HCT116 (cell line): ENCODE data around the gene XKR8. TPM values are rescaled to one million over a fixed set of nuclear protein-coding genes. Genes with fewer than 3 reads are reported as not detected.

Experiments
- ATAC-seq: fragments of 200-7000 bp; cut with Tn5 transposase; 2 replicates; pipeline ENCODE4 v1.9.1; 2020; ENCODE audit warnings: mild to moderate bottlenecking, moderate library complexity
- BruUV-seq: library from RNA; stranded (reverse); fragments of 400-500 nt; replicated peaks from 2 replicates; lab custom pipeline; 2021; lab: Mats Ljungman, UMichigan
- CTCF ChIA-PET: fragments of 300-600 bp; sonication (Branson Sonifier 250); formaldehyde crosslinking; loops from one replicate; lab custom pipeline; 2021; ENCODE audit warnings: antibody characterized with exemption; lab: Charles Lee
- POLR2A ChIA-PET: fragments of 300-600, 350-600 bp; sonication (Branson Sonifier 250); formaldehyde crosslinking; loops from one replicate; lab custom pipeline; 2021; ENCODE audit warnings: antibody characterized with exemption; lab: Charles Lee
- RAD21 ChIA-PET, 2 experiments: fragments of 300-600 bp; sonication (Branson Sonifier 250); formaldehyde crosslinking; loops; one replicate each; lab custom pipeline; 2023; ENCODE audit warnings: low total read pairs in 2 of 2; ENCODE audit not compliant: uncharacterized antibody in 2 of 2, unreplicated experiment in 2 of 2, low non-redundant PET in 1 of 2; lab: Charles Lee
- DNase-seq: peaks from one replicate; pipeline ENCODE4 v3.0.0-alpha.2; 2010; ENCODE audit warnings: low read depth, low spot score
- H2AFZ ChIP-seq: fragments of 200-600 bp; shearing (Covaris generic), sonication (generic); 2 replicates; pipeline ENCODE4 v1.6.1; 2017; ENCODE audit warnings: low read depth, mixed run types, mixed read lengths, antibody characterized with exemption, low read length; ENCODE audit not compliant: poor library complexity, severe bottlenecking
- H3K27ac ChIP-seq: 2 replicates; pipeline ENCODE4 v1.5.1; 2012; ENCODE audit warnings: low read depth, low read length
- H3K27me3 ChIP-seq: fragments of 200-600 bp; sonication (generic); 2 replicates; pipeline ENCODE4 v1.6.1; 2016; ENCODE audit warnings: mixed run types, low read length, mixed read lengths; ENCODE audit not compliant: insufficient read depth
- H3K36me3 ChIP-seq, 2 experiments: fragments of 200-500 bp in 1 of 2; fragments of 200-600 bp in 1 of 2; sonication (Bioruptor generic) in 1 of 2; sonication (generic) in 1 of 2; 2 replicates each; pipeline versions ENCODE4 v1.5.1 to v1.6.1; 2014 to 2016; ENCODE audit warnings: low read length in 2 of 2, inconsistent platforms in 1 of 2, mixed read lengths in 1 of 2, mixed run types in 1 of 2; ENCODE audit not compliant: insufficient read depth in 2 of 2, control insufficient read depth in 1 of 2
- H3K4me1 ChIP-seq, 2 experiments: fragments of 200-600 bp in 1 of 2; sonication (generic) in 1 of 2; 2 replicates each; pipeline versions ENCODE4 v1.5.1 to v1.6.1; 2012 to 2017; ENCODE audit warnings: low read length in 2 of 2, inconsistent platforms in 1 of 2, mild to moderate bottlenecking in 1 of 2, mixed read lengths in 1 of 2, mixed run types in 1 of 2, moderate library complexity in 1 of 2; ENCODE audit not compliant: insufficient read depth in 2 of 2, control insufficient read depth in 1 of 2
- H3K4me2 ChIP-seq: fragments of 200-600 bp; sonication (generic); 2 replicates; pipeline ENCODE4 v1.6.1; 2017; ENCODE audit warnings: mixed run types, low read length, mixed read lengths
- H3K4me3 ChIP-seq, 2 experiments: fragments of 200-600 bp in 1 of 2; sonication (generic) in 1 of 2; replicated peaks in 1 of 2; 2 replicates each; pipeline ENCODE4 v1.5.1; 2011 to 2016; ENCODE audit warnings: low read length in 2 of 2, control low read depth in 1 of 2, low read depth in 1 of 2, mild to moderate bottlenecking in 1 of 2, mixed read lengths in 1 of 2, mixed run types in 1 of 2
- H3K79me2 ChIP-seq: fragments of 200-600 bp; sonication (generic); 2 replicates; pipeline ENCODE4 v1.6.1; 2017; ENCODE audit warnings: mild to moderate bottlenecking, mixed run types, low read length, moderate library complexity, mixed read lengths; ENCODE audit not compliant: insufficient read depth
- H3K9ac ChIP-seq: fragments of 200-600 bp; sonication (generic); 2 replicates; pipeline ENCODE4 v1.6.1; 2016; ENCODE audit warnings: low read length, mixed read lengths
- H3K9me2 ChIP-seq: fragments of 200-600 bp; sonication (generic), shearing (Covaris generic); 2 replicates; pipeline ENCODE4 v1.6.1; 2017; ENCODE audit warnings: mixed run types, mild to moderate bottlenecking, moderate library complexity; ENCODE audit not compliant: insufficient read depth
- H3K9me3 ChIP-seq, 2 experiments: fragments of 200-500 bp in 1 of 2; fragments of 200-600 bp in 1 of 2; sonication (Bioruptor generic) in 1 of 2; sonication (generic) in 1 of 2; 2 replicates each; pipeline ENCODE4 v1.6.1; 2014 to 2017; ENCODE audit warnings: low read length in 2 of 2, mixed read lengths in 2 of 2, inconsistent platforms in 1 of 2, low read depth in 1 of 2, mild to moderate bottlenecking in 1 of 2, mixed run types in 1 of 2, moderate library complexity in 1 of 2; ENCODE audit not compliant: control insufficient read depth in 1 of 2, insufficient read depth in 1 of 2
- H4K20me1 ChIP-seq: fragments of 200-600 bp; sonication (generic), shearing (Covaris generic); 2 replicates; pipeline ENCODE4 v1.6.1; 2017; ENCODE audit warnings: mixed run types, mild to moderate bottlenecking, moderate library complexity; ENCODE audit not compliant: insufficient read depth
- ATF3 ChIP-seq: IDR thresholded peaks from 2 replicates; pipeline ENCODE4 v1.6.1; 2012
- CBX3 ChIP-seq: IDR thresholded peaks from 2 replicates; pipeline ENCODE4 v1.6.1; 2012; ENCODE audit warnings: low read depth
- CEBPB ChIP-seq: IDR thresholded peaks from 2 replicates; pipeline ENCODE4 v1.6.1; 2012; ENCODE audit warnings: low read depth
- CTCF ChIP-seq, 3 experiments: fragments of 200-600 bp in 1 of 3; sonication (generic) in 1 of 3; IDR thresholded peaks in 2 of 3; conservative IDR thresholded peaks in 1 of 3; 2 replicates each; pipeline ENCODE4 v1.5.1; 2012 to 2017; ENCODE audit warnings: low read depth in 2 of 3, low read length in 2 of 3, antibody characterized with exemption in 1 of 3, borderline replicate concordance in 1 of 3, control low read depth in 1 of 3, mild to moderate bottlenecking in 1 of 3, mixed read lengths in 1 of 3, mixed run types in 1 of 3, moderate library complexity in 1 of 3; ENCODE audit not compliant: insufficient read depth in 1 of 3
- ELF1 ChIP-seq: IDR thresholded peaks from 2 replicates; pipeline ENCODE4 v1.6.1; 2012; ENCODE audit warnings: low read depth, borderline replicate concordance
- EZH2 ChIP-seq: fragments of 200-600 bp; sonication (generic); IDR thresholded peaks from 2 replicates; pipeline ENCODE4 v1.6.1; 2017; ENCODE audit warnings: antibody characterized with exemption, mixed run types
- EZH2phosphoT487 ChIP-seq: fragments of 200-600 bp; IDR thresholded peaks from 2 replicates; pipeline ENCODE4 v1.6.1; 2018; ENCODE audit warnings: antibody characterized with exemption, borderline replicate concordance
- FOSL1 ChIP-seq: IDR thresholded peaks from 2 replicates; pipeline ENCODE4 v1.6.1; 2012; ENCODE audit warnings: low read depth
- MAX ChIP-seq: IDR thresholded peaks from 2 replicates; pipeline ENCODE4 v1.6.1; 2012
- POLR2AphosphoS5 ChIP-seq: IDR thresholded peaks from 2 replicates; pipeline ENCODE4 v1.6.1; 2011; ENCODE audit warnings: mild to moderate bottlenecking, low read depth, low read length, moderate library complexity
- RAD21 ChIP-seq: IDR thresholded peaks from 2 replicates; pipeline ENCODE4 v1.6.1; 2012; ENCODE audit warnings: low read depth, mild to moderate bottlenecking
- REST ChIP-seq: IDR thresholded peaks from 2 replicates; pipeline ENCODE4 v1.6.1; 2012; ENCODE audit warnings: low read depth
- SIN3A ChIP-seq: IDR thresholded peaks from 2 replicates; pipeline ENCODE4 v1.6.1; 2012; ENCODE audit warnings: low read depth
- TCF7L2 ChIP-seq: IDR thresholded peaks from 2 replicates; pipeline ENCODE4 v1.7.0; 2011; ENCODE audit warnings: borderline replicate concordance, inconsistent platforms; ENCODE audit not compliant: insufficient read depth, insufficient read length; ENCODE audit errors: extremely low read depth
- YY1 ChIP-seq: IDR thresholded peaks from 2 replicates; pipeline ENCODE4 v1.6.1; 2011; ENCODE audit warnings: low read length, low read depth, moderate library complexity, mild to moderate bottlenecking; ENCODE audit not compliant: insufficient replicate concordance; ENCODE audit errors: extremely low read depth
- ZBTB33 ChIP-seq: IDR thresholded peaks from 2 replicates; pipeline ENCODE4 v1.6.1; 2011; ENCODE audit warnings: mild to moderate bottlenecking, low read length, moderate library complexity; ENCODE audit not compliant: insufficient replicate concordance; ENCODE audit errors: extremely low read depth
- ZFX ChIP-seq: fragments of 450-650 bp; IDR thresholded peaks from 2 replicates; pipeline ENCODE4 v1.6.1; 2017
- ZNF274 ChIP-seq: fragments of 200-500 bp; sonication (Bioruptor generic); IDR thresholded peaks from 2 replicates; pipeline ENCODE4 v1.6.1; 2014; ENCODE audit warnings: mild to moderate bottlenecking, low read depth, low read length, inconsistent platforms
- intact Hi-C: fragments of 100-400 bp; cut with micrococcal nuclease; formaldehyde crosslinking; loops from 2 replicates; pipeline ENCODE4 v1.10.0; 2022
- total RNA-seq: library from RNA; stranded (reverse); gene quantifications from one replicate; pipeline ENCODE4 v1.2.1, GENCODE V29; 2021; ENCODE audit not compliant: unreplicated experiment

XKR8 gene
- total RNA-seq, 1 experiment from 2014 or later = 11.0 TPM

GRCh38 chr1:27937524-27937836 is 22.3 kb upstream of the XKR8 start:
- Histone ChIP-seq H3K9me2 (no peaks in the 10 kb centered on the region), H3K27ac (no peak overlapping the region), H4K20me1 (no peaks in the 10 kb centered on the region), H3K79me2 (no peaks in the 10 kb centered on the region), H3K36me3 (no peaks in the 10 kb centered on the region), H3K4me1 (peaks cover 7 to 23% of the 10 kb centered on the region in 2 experiments; a peak in 3 of 4 replicates), H3K4me3 (no peak overlapping the region), H3K4me2 (no peak overlapping the region), H3K9me3 (no peaks in the 10 kb centered on the region), H2AFZ (no peak overlapping the region), H3K27me3 (no peaks in the 10 kb centered on the region), H3K9ac (no peak overlapping the region)
- TF ChIP-seq CTCF (IDR thresholded peaks at IDR 0.05 in 2 of 3, conservative IDR thresholded peaks at IDR 0.05 in 1 of 3; ENCODE audit: borderline replicate concordance in 1 of 3, insufficient read depth in 1 of 3, low read depth in 2 of 3, low read length in 2 of 3) (no peak), POLR2AphosphoS5 (no peak), ZNF274 (no peak), ZBTB33 (no peak), RAD21 (no peak), CEBPB (no peak), EZH2phosphoT487 (no peak), REST (no peak), ELF1 (no peak), CBX3 (no peak), YY1 (no peak), SIN3A (no peak), ATF3 (no peak), TCF7L2 (no peak), EZH2 (no peak), ZFX (no peak), FOSL1 (no peak), MAX (no peak)
- DNase-seq (no peak), ATAC-seq (no peak)
- no TSS peak for BruUV-seq
- CTCF ChIA-PET = interaction anchor here (1.1 kb wide), 1 partner anchor 9 kb away, joined by 3 read pairs; no protein-coding TSS in a partner anchor
- intact Hi-C loops = no loop called here
- RAD21 ChIA-PET = no interaction called here
- POLR2A ChIA-PET = no interaction called here
